ENCODE measurements around the gene CTU2. TPM values are rescaled to one million over a fixed set of nuclear protein-coding genes. Genes with fewer than 3 reads are reported as not detected.

The CTU2 gene
- total and polyA plus RNA-seq, 10 donors: 7.2 to 28.2 (median 15.5) TPM

GRCh38 chr16:88695753-88696152 lies 10.6 kb upstream of the CTU2 start:
- Histone ChIP-seq H3K36me3 (peaks cover 0 to 63% (median 46%) of the 10 kb centered on the region in 6 donors), H3K27ac (peak overlapping the region in 2 of 8 donors; percentile 11 to 24), H3K4me1 (peaks cover 26 to 73% (median 61%) of the 10 kb centered on the region in 6 donors), H3K9me3 (no peaks in the 10 kb centered on the region), H3K27me3 (replicated peaks in 1 of 7) (no peaks in the 10 kb centered on the region), H3K4me3 (no peak overlapping the region)
- intact Hi-C loops (cut with DNase I; ENCODE audit: low total_unique reads): no loop called here
- WGBS, 5 donors: 91 to 95% (median 95%) methylated on average over 6 to 7 of the region's 7 CpGs
- no peak for DNase-seq
- no peak for TF ChIP-seq CTCF (IDR thresholded peaks at IDR 0.05 in 8 of 11, conservative IDR thresholded peaks at IDR 0.05 in 3 of 11)
- no peak for TF ChIP-seq POLR2A (IDR thresholded peaks at IDR 0.05)
- TF ChIP-seq POLR2AphosphoS5 (IDR thresholded peaks at IDR 0.05): no peak

DNA sequence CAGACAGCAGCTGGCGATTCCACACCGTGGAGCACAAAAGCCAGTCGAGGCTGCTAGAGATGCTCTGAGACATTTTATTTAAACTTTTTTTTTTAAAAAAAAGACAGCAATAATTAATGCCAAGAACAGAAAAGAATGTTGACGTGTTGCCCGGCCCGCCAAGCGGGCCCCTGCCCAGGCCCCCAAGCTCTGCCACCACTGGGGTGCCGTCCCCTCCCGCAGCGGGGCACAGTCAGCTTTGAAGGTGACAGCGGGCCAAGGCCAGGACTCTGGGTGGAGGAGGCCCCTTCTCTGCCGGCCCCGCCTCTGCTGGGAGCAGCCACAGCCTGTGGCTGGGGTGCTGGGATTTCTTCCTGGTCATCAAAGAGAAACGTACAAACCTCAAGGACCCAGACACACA lies 9.9 kb upstream of the CTU2 start:
- Histone ChIP-seq H3K36me3 (peaks cover 0 to 63% (median 46%) of the 10 kb centered on the region in 6 donors), H3K4me3 (no peak overlapping the region), H3K27me3 (replicated peaks in 1 of 7) (no peaks in the 10 kb centered on the region), H3K9me3 (no peaks in the 10 kb centered on the region), H3K4me1 (peaks cover 33 to 73% (median 62%) of the 10 kb centered on the region in 6 donors), H3K27ac (peak overlapping the region in 1 of 8 donors; percentile 0)
- intact Hi-C loops (cut with DNase I; ENCODE audit: low total_unique reads): no loop called here
- 86 to 89% (median 87%) methylated on average over 14 of the region's 14 CpGs for WGBS, 5 donors
- no peak for TF ChIP-seq CTCF (IDR thresholded peaks at IDR 0.05 in 8 of 11, conservative IDR thresholded peaks at IDR 0.05 in 3 of 11)
- no peak for TF ChIP-seq POLR2AphosphoS5 (IDR thresholded peaks at IDR 0.05)
- DNase-seq: no peak

GRCh38 chr16:88697116-88697830 lies 9.0 kb upstream of the CTU2 start:
- H3K4me3 ChIP-seq: no peak overlapping the region
- H3K9me3 ChIP-seq: no peaks in the 10 kb centered on the region
- intact Hi-C loops (cut with DNase I; ENCODE audit: low total_unique reads): no loop called here
- DNase-seq: no peak
- WGBS, 5 donors: 88 to 92% (median 89%) methylated on average over 22 to 47 of the region's 47 CpGs
- H3K27ac ChIP-seq: peak overlapping the region in 3 of 8 donors; percentile 13 to 97 (median 95)
- H3K4me1 ChIP-seq: peaks cover 39 to 73% (median 62%) of the 10 kb centered on the region in 6 donors
- no peak for TF ChIP-seq POLR2A (IDR thresholded peaks at IDR 0.05)
- no peak for TF ChIP-seq POLR2AphosphoS5 (IDR thresholded peaks at IDR 0.05)
- no peak for TF ChIP-seq CTCF (IDR thresholded peaks at IDR 0.05 in 8 of 11, conservative IDR thresholded peaks at IDR 0.05 in 3 of 11)
- H3K36me3 ChIP-seq: peaks cover 0 to 67% (median 46%) of the 10 kb centered on the region in 6 donors
- no peaks in the 10 kb centered on the region for H3K27me3 ChIP-seq (replicated peaks in 1 of 7)

GRCh38 chr16:88697831-88698615 lies 8.3 kb upstream of the CTU2 start:
- H3K4me1 ChIP-seq: peaks cover 39 to 73% (median 62%) of the 10 kb centered on the region in 6 donors
- 82 to 85% (median 85%) methylated on average over 31 to 37 of the region's 37 CpGs for WGBS, 5 donors
- H3K4me3 ChIP-seq: no peak overlapping the region
- no peaks in the 10 kb centered on the region for H3K9me3 ChIP-seq
- H3K27me3 ChIP-seq (replicated peaks in 1 of 7): no peaks in the 10 kb centered on the region
- intact Hi-C loops (cut with DNase I; ENCODE audit: low total_unique reads): no loop called here
- TF ChIP-seq POLR2A (IDR thresholded peaks at IDR 0.05) (no peak), POLR2AphosphoS5 (IDR thresholded peaks at IDR 0.05) (no peak), CTCF (IDR thresholded peaks at IDR 0.05 in 8 of 11, conservative IDR thresholded peaks at IDR 0.05 in 3 of 11) (peak in 4 of 11 experiments; percentile 17 to 53 (median 34))
- H3K36me3 ChIP-seq: peaks cover 0 to 75% (median 46%) of the 10 kb centered on the region in 6 donors
- DNase-seq: no peak
- H3K27ac ChIP-seq: peak overlapping the region in 6 of 8 donors; percentile 13 to 98 (median 94)

All from spleen (tissue), 11 donors.